ENCODE data around the gene USP35. TPM values are rescaled to one million over a fixed set of nuclear protein-coding genes. Genes with fewer than 3 reads are reported as not detected.
"Not testable (repeated sequence)": the region's sequence is repeated elsewhere in the genome, so short reads cannot be mapped to it uniquely, and the experiment has no call there.

USP35 gene
- polyA plus RNA-seq, 3 donors = 4.2 to 6.3 (median 5.9) TPM

DNA sequence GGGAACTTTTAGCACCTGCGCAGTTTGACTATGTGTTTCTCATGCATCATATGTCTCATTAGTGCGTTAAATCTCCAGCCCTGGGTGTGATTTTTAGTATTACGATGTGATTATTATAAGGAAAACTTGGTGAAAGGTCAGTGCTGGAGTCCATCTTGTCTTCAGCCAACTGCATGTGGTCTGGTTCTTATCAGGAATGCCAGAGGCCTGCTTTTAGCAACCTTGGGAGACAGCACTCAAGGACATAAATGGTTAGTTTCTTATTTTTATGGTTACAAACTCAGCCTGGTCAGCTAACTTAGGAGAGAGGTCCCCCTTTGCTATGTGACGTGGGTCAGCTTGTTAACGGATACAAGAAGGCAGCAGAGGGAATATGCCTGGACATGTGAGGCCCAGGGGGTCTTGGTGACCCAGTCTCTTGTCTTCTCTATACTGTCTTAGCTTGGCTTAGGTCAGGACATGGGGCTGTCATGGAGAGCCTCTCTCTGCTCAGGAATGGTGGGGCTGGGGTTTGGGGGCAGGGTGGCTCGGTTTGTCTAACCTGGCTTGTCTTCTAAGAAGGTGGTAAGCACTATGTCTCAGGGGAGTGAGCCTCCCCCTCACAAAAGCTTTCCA lies 21.8 kb upstream of the USP35 start:
- peak in 1 of 11 donors; percentile 15 for DNase-seq (ENCODE audit: extremely low read depth in 1 of 11, low read depth in 9 of 11, low spot score in 4 of 11)

- DNase-seq (ENCODE audit: extremely low read depth in 1 of 11, low read depth in 9 of 11, low spot score in 4 of 11) = peak in 2 of 11 donors; percentile 33 to 39
Measured at GRCh38 chr11:78168539-78169477, 19.9 kb upstream of the USP35 start.

GRCh38 chr11:78170413-78170812 lies 18.3 kb upstream of the USP35 start:
- DNase-seq (ENCODE audit: extremely low read depth in 1 of 11, low read depth in 9 of 11, low spot score in 4 of 11) = no peak

DNA sequence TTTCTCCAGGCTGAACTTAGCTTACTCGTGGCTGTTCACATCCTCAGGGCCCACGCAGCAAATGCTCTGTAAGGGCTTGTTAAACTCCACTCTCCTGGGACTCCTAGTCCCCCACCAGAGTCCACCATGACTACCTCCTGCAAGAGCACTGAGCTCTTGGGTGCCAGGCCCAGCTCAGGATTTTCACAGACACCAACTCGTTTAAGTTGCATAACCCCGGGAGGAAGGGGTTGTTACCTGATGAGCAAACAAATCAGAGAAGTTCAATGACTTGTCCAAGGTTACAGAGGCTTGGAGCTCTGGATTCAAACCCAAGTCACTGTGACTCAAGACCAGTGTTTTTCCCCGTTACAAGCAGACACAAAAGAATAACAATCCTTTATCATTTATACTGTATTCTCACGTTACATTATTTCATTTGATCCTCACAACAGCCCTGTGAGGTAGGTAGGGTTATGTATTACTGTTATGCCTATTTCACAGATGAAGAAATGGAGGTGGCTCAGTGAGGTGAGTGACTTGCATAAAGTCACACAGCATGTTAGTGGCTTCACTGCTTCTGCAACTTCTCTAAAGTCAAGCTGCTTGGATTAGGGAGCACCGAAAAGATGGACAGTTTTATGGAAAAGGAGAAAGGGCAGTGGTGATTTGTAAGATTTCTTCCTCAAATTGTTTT lies 17.7 kb upstream of the USP35 start:
- DNase-seq (ENCODE audit: extremely low read depth in 1 of 11, low read depth in 9 of 11, low spot score in 4 of 11) = no peak

DNA sequence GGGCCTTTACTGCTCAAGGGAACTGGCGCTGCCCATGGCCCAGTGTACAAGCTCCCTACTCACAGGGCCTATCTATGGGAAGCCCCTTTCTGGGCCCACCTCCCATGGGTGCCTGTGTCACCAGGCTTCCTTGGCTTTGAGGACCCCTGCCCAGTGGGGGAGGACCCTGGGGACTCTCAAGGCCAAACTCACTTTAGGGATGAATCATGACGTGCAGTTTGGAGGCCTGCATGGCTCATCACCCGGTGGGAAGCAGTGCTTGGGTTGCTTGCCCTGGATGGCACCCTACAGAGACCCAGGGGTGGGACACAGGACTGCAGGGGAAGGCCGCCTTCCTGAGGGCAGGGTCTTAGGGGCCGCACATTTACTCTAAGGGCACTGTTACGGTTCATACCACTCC lies 16.8 kb upstream of the USP35 start:
- no peak for DNase-seq (ENCODE audit: extremely low read depth in 1 of 11, low read depth in 9 of 11, low spot score in 4 of 11)

DNA sequence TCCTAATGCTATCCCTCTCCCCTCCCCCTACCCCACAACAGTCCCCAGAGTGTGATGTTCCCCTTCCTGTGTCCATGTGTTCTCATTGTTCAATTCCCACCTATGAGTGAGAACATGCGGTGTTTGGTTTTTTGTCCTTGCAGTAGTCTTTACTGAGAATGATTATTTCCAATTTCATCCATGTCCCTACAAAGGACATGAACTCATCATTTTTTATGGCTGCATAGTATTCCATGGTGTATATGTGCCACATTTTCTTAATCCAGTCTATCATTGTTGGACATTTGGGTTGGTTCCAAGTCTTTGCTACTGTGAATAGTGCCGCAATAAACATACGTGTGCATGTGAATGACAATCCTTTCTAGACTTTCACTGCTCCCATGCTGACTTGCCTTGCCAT lies 12.9 kb upstream of the USP35 start:
- not testable (repeated sequence) for DNase-seq (ENCODE audit: extremely low read depth in 1 of 11, low read depth in 9 of 11, low spot score in 4 of 11)

GRCh38 chr11:78176605-78177141 lies 12.0 kb upstream of the USP35 start:
- no peak for DNase-seq (ENCODE audit: extremely low read depth in 1 of 11, low read depth in 9 of 11, low spot score in 4 of 11)

DNA sequence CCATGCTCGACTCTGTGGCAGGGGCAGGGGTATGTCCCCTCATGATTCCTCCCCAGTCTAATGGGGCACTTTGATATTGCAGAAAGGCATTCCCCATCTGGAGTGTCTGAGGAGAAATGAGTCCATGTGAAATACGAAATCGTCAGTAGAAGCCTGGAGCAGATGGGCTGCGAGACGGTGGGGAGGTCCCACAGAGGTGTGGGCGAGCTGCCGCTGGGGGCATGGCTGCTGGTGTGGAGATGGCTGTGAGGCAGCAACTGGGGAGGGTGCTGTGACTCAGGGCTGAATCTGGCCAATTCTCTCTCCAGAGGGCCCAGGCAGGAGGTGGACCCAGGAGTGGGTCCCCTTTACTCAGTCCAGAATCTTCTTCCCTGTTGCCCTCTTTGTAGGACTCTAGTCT lies 11.5 kb upstream of the USP35 start:
- no peak for DNase-seq (ENCODE audit: extremely low read depth in 1 of 11, low read depth in 9 of 11, low spot score in 4 of 11)

DNA sequence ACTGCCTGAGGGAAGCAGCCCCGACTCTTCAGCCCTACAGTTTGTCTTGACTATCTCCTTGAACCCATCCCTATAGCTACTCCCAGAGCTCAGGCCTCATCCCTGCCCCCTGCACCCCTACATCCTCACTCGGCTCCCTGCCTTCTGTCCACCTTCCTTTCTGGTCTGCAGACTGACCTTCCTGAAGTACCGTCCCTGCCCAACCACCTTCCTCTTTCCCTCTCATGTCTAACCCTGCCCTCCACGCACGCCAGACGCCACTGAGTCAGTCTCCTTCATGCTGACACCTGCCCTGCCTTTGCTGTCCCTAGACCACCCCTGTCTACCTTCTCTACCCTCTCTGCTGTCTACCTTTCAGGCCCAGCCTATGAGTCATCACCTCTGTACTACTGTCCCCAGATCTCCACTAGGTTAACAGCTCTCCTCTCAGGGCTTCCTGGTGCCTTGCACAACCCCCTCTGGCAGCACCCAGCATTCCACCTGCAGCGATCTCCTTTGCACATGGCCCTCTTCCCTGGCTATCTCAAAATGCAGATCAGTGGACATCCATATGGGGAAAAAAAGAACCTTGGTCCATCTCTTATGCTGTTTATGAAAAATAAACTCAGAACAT lies 9.2 kb upstream of the USP35 start:
- DNase-seq (ENCODE audit: extremely low read depth in 1 of 11, low read depth in 9 of 11, low spot score in 4 of 11) = no peak

DNA sequence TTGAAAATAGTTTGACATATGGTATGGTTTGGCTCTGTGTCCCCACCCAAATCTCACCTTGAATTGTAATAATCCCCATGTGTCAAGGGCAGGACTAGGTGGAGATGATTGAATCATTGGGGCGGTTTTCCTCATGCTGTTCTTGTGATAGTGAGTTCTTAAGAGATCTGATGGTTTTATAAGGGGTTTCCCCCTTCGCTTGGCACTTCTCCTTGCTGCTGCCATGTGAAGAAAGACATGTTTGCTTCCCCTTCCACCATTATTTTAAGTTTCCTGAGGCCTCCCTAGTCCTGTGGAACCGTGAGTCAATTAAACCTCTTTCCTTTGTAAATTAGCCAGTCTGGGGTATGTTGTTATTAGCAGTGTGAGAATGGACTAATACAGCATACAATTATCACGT lies 8.0 kb upstream of the USP35 start:
- no peak for DNase-seq (ENCODE audit: extremely low read depth in 1 of 11, low read depth in 9 of 11, low spot score in 4 of 11)

GRCh38 chr11:78181185-78181584 lies 7.5 kb upstream of the USP35 start:
- DNase-seq (ENCODE audit: extremely low read depth in 1 of 11, low read depth in 9 of 11, low spot score in 4 of 11) = no peak

- DNase-seq (ENCODE audit: extremely low read depth in 1 of 11, low read depth in 9 of 11, low spot score in 4 of 11) = peak in 1 of 11 donors; percentile 23
Measured at GRCh38 chr11:78187366-78188285, 1.1 kb upstream of the USP35 start.

GRCh38 chr11:78189174-78189724 lies 530 bp downstream of the USP35 start:
- no peak for DNase-seq (ENCODE audit: extremely low read depth in 1 of 11, low read depth in 9 of 11, low spot score in 4 of 11)

DNA sequence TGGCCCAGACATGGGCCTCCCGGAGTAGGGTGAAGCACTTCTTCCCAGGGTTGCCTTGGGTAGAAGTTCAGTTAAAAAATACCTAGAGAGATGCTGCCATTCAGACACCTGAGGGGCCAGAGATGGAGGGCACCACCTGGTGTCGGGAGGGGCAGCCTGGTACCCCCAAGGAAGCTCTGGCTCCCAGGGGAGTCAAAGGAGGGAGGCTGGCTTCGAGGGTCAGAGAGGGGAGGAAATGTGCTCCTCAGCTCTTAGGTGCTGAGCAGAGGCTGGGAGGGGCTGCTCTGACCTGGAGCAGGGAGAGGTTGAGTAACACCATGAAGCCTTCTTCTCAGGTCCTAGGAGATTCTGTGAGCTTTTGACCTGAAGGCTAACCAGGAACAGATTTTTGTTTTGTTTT lies 1.1 kb downstream of the USP35 start:
- DNase-seq (ENCODE audit: extremely low read depth in 1 of 11, low read depth in 9 of 11, low spot score in 4 of 11) = no peak

- no peak for DNase-seq (ENCODE audit: extremely low read depth in 1 of 11, low read depth in 9 of 11, low spot score in 4 of 11)
Measured at GRCh38 chr11:78190374-78190773, 1.7 kb downstream of the USP35 start.

GRCh38 chr11:78190871-78191538 lies 2.3 kb downstream of the USP35 start:
- no peak for DNase-seq (ENCODE audit: extremely low read depth in 1 of 11, low read depth in 9 of 11, low spot score in 4 of 11)

DNA sequence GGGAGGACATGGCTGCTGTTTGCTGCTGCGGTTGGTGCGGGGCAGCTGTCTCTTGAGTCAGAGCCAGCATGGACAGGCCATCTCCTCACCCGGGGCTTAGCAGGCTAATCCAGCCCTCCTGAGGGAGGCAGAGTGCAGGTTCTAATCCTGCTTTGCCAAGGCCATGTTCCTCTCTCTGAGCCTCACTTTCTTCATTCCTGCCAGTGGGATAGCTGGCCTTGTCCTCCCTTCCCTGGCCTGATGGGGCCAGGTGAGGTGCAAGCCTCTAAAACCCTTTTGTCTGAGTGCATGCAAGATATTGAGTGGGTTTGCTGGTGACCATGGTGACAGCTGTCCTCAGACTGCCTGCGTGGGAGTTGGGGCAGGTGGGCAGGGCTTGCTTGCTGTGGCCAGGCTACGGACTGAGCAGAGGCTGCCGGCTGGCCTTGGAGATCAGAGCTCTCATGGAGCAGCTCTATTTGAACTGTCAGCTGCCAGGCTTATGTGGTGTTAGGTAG lies 3.6 kb downstream of the USP35 start:
- DNase-seq (ENCODE audit: extremely low read depth in 1 of 11, low read depth in 9 of 11, low spot score in 4 of 11) = peak in 1 of 11 donors; percentile 20

All from renal cortex interstitium (tissue), 11 donors.